Measurements from ENCODE around the gene RGS19.
"Not testable (repeated sequence)": the region's sequence is repeated elsewhere in the genome, so short reads cannot be mapped to it uniquely, and the experiment has no call there.

The RGS19 gene

DNA sequence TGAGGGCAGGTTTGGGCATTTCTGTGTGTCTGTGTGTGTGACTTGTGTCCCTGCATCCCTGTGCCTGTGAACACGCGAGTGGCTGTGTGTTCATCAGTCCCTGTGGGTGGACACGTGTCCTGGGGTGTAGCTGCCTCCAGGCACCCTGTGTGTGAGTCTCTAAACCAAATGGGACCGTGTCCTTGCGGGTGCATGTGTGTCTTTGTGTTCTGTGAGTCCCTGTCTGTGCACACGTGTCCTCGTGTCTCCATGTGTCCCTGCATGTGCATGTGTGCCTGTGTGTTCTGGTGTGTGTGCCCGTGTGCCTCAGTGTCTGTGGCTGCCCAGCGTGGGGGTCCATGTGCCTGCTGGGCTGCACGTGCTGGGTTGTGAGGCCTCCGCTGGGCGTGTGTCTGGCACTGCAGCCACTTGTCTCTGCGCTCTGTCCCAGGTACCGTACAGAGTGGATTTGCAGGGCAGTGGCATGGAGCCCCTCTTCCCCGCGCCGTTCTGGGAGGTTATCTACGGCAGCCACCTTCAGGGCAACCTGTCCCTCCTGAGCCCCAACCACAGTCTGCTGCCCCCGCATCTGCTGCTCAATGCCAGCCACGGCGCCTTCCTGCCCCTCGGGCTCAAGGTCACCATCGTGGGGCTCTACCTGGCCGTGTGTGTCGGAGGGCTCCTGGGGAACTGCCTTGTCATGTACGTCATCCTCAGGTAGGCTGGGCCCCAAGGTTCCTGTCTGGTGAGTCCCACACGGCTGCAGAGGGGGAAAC lies 13.1 kb upstream of the RGS19 start:
- DNase-seq = no peak

DNA sequence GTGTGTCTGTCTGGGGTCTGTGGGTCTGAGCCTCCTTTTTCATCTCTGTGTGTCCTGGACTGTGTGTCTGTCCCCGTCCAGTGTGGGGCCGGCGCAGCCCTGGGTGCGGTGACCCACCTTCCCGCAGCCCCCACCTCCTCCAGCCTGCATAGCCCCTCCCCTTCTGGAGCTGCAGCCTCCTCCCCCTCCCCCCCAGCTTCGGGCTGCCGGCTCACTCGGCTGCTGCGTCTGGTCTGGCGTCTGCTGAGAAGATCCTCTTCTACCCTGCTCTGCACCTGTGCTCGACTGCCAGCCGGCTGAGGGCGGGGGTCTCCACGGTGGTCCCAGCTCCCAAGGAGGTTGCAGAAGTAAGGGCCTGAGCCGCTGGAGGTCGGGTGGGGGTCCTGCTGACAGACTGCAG lies 12.5 kb upstream of the RGS19 start:
- DNase-seq = no peak

DNA sequence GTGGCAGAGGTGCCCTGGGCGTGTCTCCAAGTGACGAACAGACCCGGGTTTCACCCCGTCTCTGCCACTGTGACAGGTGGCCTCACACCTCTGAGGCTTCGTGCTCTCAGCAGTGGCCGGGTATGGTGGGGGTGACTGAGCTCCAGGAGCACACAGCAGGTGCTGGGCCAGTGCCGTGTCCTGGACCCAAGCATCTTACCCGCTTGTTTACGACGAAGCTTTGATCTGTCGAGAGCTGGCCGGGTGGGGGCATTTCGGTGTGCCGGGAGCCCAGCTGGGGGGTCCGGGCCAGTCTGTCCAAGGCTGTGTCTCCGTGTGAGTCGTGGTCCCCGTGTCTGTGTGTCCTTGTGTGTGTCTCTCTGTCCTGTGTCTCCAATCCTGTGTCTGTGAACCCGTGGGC lies 12.0 kb upstream of the RGS19 start:
- DNase-seq = no peak

DNA sequence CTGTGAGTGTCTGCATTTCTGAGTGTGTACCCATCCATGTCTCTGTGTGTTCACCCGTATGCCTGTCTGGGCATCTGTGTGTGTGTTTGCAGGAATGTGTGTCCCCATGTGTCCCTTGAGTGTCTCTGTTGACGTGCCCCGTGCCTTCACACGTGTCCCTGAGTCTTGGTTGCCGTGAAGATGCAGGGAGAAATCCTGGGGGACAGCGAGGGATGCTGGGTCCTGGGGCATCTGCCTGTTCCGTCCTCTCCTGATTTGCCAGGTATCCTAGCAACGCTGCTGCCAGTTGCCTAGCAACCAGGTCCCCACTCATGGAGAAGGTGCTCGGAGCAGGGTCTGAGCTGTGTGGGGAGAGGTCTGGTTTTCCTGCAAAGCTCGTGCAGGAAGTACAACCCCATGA lies 10.8 kb upstream of the RGS19 start:
- DNase-seq = no peak

DNA sequence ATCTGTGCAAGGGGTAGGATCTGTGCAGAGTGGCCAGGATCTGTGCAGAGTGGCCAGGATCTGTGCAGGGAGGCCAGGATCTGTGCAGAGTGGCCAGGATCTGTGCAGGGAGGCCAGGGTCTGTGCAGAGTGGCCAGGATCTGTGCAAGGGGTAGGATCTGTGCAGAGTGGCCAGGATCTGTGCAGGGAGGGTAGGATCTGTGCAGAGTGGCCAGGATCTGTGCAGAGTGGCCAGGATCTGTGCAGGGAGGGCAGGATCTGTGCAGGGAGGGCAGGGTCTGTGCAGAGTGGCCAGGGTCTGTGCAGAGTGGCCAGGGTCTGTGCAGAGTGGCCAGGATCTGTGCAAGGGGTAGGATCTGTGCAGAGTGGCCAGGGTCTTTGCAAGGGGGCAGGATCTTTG lies 9.3 kb upstream of the RGS19 start:
- DNase-seq = not testable (repeated sequence)

DNA sequence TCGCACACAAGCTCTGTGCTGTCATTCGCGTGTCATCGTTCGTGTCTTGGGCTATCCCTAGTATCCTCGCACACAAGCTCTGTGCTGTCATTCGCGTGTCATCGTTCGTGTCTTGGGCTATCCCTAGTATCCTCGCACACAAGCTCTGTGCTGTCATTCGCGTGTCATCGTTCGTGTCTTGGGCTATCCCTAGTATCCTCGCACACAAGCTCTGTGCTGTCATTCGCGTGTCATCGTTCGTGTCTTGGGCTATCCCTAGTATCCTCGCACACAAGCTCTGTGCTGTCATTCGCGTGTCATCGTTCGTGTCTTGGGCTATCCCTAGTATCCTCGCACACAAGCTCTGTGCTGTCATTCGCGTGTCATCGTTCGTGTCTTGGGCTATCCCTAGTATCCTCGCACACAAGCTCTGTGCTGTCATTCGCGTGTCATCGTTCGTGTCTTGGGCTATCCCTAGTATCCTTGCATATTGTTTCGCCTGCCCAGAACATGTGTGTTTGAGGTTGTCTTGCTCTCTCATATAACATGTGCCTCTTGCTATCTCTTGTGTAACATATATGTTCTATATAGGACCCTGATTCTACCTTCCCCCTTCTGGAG lies 8.0 kb upstream of the RGS19 start:
- not testable (repeated sequence) for DNase-seq

DNA sequence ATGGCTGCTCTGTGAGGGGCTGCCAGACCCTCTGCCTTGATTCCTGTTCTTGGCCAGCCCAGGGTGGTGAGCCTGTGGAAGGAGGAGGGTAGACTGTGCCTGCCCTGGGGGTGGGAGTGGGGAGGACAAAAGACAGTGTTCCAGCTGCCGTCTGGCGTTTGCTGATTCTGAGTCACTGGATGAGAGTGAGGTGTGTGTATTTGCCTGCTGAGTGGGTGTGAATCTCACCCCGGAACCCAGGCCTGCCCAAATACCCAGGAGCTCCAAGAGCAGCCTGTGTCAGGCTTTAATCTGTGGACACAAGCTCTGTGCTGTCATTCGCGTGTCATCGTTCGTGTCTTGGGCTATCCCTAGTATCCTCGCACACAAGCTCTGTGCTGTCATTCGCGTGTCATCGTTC lies 7.5 kb upstream of the RGS19 start:
- DNase-seq = no peak

DNA sequence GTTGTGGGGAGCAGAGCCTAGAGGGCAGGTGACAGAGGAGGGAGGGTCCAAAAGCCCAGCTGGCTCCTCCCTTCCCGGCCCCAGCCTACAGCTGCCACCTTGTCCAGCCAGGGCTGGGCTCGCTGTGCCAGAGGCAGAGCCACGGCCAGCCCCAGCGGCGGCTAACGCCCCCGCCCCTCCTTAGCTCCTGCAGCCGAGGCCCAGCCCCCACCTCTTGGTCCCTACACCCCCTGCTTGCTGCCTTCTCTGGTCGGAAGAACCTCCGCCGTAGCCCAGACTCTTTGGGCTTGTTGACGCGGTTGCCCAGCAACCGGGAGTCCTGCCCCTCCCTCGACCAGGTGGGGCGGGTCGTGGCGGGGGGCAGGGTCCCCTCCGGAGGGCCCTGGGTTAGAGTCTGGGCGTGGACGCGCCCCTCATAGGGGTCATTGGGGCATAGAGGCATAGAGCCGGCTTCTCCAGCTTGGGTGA lies 5.4 kb upstream of the RGS19 start:
- DNase-seq = no peak

DNA sequence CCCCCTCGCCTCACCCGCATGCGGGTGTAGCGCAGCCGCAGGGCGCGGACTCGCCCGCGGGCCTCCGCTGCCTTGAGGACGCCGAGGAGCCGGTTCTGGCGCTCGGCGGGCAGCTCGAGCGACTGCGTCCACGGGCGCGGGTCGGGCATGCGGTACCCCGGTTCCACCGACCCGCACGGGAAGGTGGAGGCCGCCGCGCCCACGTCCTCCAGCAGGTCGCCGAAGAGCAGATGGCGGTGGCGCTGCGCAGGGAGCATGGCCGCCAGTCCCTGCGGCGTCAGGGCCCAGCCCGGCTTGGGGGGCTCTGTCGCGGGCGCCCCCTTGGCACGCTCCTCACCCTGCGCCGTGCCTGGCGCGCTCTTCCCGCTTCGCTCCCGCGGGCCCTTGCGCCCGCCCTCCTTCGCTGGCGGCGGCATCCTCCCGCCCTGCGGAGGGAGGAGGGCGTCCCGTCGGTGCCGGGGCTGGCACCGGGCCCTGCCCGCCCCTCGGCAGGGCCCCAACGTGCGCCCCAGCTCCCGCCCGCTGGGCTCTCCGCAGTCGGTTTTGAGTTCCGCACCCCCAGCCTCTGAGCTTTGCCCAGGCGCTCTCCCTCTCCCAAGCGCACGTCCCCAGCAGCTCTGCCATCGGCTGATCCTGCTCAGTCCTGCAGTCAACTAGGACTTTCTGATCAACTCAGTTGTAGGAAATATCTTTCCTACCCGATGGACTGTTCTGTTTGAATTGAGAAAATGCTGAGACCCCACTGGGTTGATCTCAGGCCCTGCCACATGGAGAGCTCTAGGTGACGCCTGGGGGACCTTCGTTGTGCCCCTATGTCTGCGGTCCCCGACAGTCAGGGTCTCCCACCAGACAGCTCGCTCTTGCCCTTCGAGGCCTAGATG lies 4.7 kb upstream of the RGS19 start, which contains the start of gene LKAAEAR1:
TSS of gene LKAAEAR1 (minus strand) at position 595 of the 881 bp plus-strand sequence. CDS start at position 416, 179 bp downstream.
- DNase-seq = no peak

DNA sequence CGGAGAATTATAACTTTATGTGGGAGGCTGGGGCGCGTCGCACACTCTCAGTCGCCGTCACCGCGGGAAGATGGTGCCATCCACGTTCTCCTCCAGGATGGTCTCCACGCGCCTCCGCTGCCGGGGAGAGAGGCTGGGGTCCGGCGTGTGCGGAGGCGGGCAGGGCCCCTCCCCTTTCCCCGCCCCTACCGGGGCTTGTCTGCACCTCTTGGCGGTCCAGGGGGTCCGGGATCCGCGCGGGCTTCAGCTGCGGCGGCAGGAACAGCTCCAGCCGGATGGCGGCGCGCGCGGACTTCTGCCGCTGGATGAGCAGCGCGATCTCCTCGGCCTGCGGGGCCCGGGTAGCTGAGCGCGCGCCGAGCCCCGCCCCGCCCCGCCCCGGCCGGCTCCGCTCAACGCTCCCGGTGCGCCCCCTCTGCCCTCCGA lies 4.1 kb upstream of the RGS19 start:
- DNase-seq = peak; percentile 65

DNA sequence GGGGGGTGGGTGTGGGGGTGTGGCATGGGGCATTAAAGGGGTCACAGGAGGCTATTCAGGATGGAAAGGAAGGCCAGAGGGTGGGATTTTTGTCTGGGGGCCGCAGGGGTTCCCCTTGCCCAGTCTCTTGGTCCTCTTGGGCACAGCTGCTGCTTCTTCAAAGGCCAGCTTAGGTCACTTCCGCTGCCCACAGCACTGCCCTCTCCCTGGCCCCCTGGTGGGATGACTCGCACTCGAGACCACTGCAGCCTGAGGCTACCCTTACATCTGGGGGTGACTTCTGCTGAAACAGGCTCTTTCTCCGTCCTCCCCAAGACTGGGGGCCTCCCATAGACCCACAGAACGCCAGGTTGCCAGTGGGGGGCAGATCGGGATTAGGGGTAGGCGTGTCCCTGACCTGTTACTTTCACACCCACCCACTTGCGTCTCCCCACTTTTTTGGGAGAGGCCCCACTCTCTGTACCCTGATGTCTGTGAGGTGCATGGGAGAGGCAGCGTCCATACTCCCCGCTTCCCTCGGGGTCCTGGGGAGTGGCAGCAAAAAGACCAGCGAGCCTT lies 3.6 kb upstream of the RGS19 start:
- no peak for DNase-seq

DNA sequence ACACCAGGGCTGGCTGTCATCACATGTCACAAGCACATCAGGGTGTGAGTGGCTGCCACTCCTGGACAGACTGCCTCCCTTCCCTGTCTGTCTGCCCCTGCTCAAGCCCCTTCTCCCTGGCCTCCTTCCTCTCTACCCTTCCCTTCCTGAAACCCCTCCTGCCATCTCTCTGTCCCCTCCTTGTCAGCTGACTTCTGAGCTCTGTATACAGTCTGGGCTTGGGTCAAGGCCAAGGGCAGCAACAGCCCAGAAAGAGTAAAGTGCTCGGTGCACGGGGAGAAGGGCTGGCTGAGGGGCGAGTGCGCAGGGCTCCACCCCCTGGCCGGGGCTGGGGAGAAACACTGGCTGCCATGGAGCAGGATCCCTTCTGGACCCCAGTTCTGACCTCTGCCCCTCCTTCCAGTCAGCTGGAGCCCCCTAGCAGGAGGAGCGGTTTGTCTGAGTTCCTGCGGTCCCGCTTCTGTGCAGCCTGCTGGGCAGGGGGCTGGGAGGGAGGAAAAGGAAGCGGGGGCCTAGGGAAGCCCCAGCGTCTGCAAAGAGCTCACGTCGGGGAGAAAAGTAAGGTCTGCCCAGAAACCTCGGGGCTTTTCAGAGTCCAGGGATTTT lies 2.9 kb upstream of the RGS19 start:
- no peak for DNase-seq

DNA sequence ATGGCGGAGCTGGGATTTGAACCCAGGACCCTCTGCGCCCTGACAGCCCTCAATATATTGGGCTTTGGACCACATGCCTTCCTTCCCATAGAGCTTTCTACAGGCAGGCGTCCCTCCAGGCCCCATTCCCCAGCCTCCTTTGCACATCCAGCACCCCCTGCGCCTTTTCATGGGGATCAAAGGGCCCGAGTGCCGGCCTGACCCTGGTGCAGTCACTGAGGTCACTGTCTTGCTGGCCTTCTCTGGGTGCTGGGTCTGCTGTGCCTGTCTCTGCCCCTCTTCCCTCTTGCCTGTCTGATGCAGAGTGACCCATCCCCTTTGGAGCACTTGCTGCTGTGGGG lies 2.3 kb upstream of the RGS19 start:
- DNase-seq = no peak

DNA sequence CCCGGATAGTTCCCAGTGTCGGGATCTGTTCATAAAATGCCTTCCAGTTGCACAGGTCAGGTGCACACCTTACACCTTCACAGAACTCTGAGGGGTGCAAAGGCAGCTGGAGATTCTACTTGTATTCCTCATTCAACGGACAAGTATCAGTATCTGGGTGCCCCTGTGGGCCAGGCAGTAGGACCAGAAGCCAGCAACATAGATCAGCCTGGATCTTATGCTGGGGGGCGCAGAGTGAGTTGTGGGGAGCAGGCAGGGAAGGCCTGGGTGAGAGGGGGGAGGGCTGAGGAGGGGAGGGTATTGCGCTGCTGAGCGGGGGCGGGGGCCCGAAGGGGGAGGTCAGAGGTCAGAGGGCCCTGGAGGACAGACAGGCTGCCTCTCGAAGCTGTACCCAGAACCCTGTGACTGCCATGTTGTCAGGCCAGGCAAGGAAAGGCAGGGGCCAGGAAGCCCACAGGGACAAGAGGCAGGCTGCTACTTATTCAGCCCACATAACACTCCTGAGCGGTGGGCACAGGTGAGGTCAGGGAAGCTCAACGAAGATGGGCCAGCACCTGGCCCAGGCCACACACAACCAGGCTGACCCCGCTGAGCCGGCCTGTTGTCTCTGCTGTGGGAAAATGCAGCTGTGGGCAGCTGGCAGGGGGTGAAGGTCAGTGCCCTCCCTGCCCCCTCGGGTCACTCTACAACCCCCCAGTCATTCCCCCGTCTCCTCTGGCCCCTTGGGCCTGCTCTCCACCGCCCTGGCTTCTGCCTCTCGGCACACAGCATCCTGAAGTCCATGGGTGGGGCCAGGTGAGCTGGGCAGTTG lies 1.7 kb upstream of the RGS19 start:
- DNase-seq = no peak

DNA sequence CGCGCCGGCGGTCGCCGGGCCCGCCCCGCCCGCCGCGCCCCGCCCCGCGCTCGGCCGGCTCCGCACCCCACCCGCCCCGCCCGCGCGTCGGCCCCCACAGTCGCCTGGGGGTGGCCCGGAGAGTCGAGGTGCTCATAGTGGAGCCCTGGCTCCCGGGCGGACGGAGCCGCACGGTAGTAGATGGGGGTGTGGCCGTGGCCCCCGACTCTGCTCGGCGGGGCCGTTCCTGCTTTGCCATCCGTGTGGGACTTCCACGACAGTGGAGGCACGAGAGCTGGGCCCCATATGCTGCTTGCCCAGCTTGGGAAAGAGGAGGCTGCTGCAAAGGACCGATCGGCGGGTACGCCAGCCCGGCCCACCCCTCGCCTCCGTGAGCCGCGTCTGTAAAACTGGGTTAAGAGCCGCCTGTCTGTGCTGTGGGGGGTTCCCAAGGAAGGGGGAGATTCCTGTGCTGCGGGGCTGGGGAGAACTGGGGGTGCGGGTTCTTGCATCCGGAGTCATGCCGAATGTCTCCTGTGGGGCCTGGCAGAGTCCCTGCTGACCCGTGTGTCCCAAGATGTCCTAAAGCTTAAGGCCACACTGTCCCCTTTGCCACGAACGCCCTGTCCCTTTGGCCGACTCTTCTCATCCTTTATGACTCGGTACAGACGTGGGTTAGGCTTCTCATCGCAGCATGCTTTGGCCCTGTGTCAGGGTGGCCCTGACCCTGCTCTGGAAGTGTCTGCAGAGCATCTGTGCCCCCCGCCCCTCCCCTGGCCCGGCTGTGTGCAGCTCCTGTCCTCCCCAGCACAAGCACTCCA lies 895 bp upstream of the RGS19 start, which contains the start of gene OPRL1:
TSS of gene OPRL1 (plus strand) at position 70 of the 800 bp plus-strand sequence. CDS start 12,639 bp downstream, outside the sequence.
- peak; percentile 50 for DNase-seq

DNA sequence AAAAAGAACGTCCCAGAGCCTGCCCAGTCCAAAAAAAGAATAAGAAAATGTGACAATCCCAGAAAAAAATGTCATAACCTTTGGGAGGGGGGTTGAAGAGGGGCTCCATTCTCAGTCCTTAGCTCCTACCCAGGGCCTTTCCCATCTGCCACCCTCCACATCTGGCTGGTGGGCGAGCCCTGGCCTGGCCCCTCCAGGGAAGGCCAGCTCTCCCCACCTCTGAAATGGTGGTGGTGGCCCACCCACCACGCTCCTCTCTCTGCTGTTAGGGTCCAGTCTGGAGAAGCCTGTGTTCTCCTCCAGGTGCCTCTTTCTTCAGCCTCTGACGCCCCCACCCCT lies 415 bp downstream of the RGS19 start:
- no peak for DNase-seq

DNA sequence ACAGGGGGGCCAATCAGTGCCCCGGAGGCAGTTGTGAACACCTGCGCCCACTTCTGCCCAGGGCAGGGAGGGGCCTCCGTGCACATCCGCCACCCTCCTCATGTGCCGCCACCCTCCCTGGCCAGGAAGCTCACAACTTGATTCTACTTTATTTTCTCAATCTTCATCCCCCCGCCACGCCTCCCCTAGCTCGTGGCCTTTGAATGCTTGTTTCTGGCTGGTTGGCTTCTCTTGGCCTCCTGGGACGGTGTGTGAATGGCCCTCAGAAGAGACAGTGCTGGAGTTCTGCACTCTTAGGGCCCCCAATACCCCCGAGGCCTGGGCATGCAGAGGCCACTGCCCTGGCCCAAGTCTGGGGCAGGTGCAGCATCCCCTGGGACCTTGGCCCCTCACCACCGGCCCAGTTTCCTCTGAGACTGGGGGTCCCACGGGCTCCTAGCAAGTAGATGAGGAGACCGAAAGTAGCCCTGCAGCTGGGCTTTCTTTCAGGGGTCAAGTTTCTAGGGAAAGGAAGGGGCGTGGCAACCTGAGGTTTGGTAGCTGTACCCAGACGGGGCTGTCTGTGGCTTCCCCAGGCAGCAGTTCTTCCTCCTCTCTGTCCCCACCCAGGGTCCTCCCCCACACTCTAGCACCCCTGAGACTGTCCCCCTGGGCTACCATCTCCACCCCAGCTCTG lies 1.3 kb downstream of the RGS19 start:
- DNase-seq = peak; percentile 36

DNA sequence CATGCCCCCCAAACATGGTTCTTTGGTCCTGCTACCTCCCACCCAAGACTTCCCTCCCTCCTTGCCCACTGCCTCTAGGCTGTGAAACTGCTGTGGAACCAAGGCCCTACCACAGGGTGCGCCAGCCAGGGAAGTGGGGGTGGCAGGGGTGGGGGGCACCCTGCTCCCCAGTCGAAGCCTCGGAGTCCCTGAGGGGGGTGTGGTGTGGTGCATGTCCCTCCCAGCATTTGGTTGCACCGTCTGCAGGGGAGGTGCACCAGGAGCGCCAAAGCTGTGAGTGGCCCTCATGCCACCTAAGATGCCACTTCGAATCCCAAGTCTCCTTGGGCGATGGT lies 1.8 kb downstream of the RGS19 start:
- no peak for DNase-seq

DNA sequence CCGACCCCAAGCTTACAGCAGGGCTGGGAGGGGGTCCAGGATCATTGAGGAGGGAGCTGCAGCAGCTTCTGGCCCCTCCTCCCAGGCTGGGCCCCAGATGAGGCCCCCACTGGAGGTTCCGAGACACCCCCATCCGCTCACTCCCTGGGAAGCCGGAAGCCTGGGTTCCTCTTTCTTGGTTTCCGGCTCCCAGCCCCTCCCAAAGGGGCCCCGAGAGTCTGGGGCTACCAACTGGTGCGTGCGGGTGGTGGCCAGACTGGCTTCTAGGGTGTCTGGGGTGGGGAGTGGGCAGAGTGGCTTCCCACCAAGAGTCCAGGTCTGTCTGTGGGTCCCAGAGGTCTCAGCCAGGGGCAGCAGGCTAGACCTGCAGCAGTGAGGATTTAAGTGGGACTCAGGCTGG lies 2.2 kb downstream of the RGS19 start:
- DNase-seq = no peak

All from stimulated activated naive CD4-positive, alpha-beta T cell treated with Interleukin-2 at 50 U/mL for 16 hours (primary cell).